ENCODE measurements around the gene OR4D10.

DNA sequence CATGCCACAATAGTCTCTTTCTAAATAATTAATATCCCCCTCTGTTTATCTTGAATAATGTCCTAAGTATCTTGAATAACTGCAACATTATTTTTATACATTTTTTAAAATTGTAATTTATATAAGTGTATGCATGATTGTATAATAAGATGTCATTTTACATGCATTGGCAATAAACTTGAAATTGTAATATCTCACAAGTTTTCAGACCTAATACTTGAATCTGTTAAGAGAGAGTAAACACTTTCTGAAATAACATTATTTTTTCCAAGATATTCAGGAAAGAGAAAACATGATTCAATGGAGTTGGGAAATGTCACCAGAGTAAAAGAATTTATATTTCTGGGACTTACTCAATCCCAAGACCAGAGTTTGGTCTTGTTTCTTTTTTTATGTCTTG is 30.2 kb downstream of the OR4D10 start, which contains the start of gene OR4D11:
- TF ChIP-seq, protein P1, sequence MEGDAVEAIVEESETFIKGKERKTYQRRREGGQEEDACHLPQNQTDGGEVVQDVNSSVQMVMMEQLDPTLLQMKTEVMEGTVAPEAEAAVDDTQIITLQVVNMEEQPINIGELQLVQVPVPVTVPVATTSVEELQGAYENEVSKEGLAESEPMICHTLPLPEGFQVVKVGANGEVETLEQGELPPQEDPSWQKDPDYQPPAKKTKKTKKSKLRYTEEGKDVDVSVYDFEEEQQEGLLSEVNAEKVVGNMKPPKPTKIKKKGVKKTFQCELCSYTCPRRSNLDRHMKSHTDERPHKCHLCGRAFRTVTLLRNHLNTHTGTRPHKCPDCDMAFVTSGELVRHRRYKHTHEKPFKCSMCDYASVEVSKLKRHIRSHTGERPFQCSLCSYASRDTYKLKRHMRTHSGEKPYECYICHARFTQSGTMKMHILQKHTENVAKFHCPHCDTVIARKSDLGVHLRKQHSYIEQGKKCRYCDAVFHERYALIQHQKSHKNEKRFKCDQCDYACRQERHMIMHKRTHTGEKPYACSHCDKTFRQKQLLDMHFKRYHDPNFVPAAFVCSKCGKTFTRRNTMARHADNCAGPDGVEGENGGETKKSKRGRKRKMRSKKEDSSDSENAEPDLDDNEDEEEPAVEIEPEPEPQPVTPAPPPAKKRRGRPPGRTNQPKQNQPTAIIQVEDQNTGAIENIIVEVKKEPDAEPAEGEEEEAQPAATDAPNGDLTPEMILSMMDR (IDR thresholded peaks at IDR 0.05; ENCODE audit: low read depth, low read length), result no peak
- no peak for TF ChIP-seq EZH2phosphoT487 (IDR thresholded peaks at IDR 0.05; ENCODE audit: low read depth)
